HG03196 (cell line): ENCODE measurements around the gene ZNF433.
A peak's percentile ranks its signal among the peaks of the same experiment; 100 is the strongest.
"Not testable (repeated sequence)": the region's sequence is repeated elsewhere in the genome, so short reads cannot be mapped to it uniquely, and the experiment has no call there.

Source experiments
- ATAC-seq: cut with Tn5 transposase; IDR thresholded peaks from one replicate; pipeline ENCODE4 v1.9.1; 2021; ENCODE audit not compliant: unreplicated experiment

ZNF433 gene

GRCh38 chr19:12035220-12036172 is at the start of gene ZNF433:
ZNF433 (minus strand) TSS chr19:12035679; CDS start chr19:12035539, 140 bp downstream.
- peak; percentile 92 for ATAC-seq

GRCh38 chr19:12083336-12083735 is 47.9 kb upstream of the ZNF433 start:
- not testable (repeated sequence) for ATAC-seq

GRCh38 chr19:12077375-12077774 is 41.9 kb upstream of the ZNF433 start:
- no peak for ATAC-seq

GRCh38 chr19:12076331-12076730 is 40.9 kb upstream of the ZNF433 start:
- not testable (repeated sequence) for ATAC-seq

GRCh38 chr19:12075538-12076139 is 40.2 kb upstream of the ZNF433 start:
- no peak for ATAC-seq

- peak; percentile 82 for ATAC-seq
These were observed 29.4 kb upstream of the ZNF433 start, which contains the start of gene ZNF844 for GRCh38 chr19:12064590-12065538. ZNF844 (plus strand) TSS chr19:12064731; CDS start chr19:12064874, 143 bp downstream.

- no peak for ATAC-seq
These were observed 20.3 kb upstream of the ZNF433 start for GRCh38 chr19:12055784-12056183.

- peak; percentile 87 for ATAC-seq
These were observed 17.2 kb upstream of the ZNF433 start, which contains the start of gene ZNF878 for GRCh38 chr19:12052497-12053169. ZNF878 (minus strand) TSS chr19:12052961; CDS start chr19:12052801, 160 bp downstream.

- ATAC-seq: no peak
These were observed 16.6 kb upstream of the ZNF433 start for GRCh38 chr19:12052091-12052496.

GRCh38 chr19:12047868-12048267 is 12.4 kb upstream of the ZNF433 start:
- ATAC-seq: no peak

- ATAC-seq: no peak
These were observed 8.4 kb upstream of the ZNF433 start for GRCh38 chr19:12043752-12044422.

- no peak for ATAC-seq
These were observed 7.4 kb upstream of the ZNF433 start for GRCh38 chr19:12042893-12043292.

- no peak for ATAC-seq
These were observed 859 bp downstream of the ZNF433 start for GRCh38 chr19:12034620-12035019.

GRCh38 chr19:12034198-12034597 is 1.3 kb downstream of the ZNF433 start:
- no peak for ATAC-seq

- ATAC-seq: no peak
These were observed 19.7 kb downstream of the ZNF433 start for GRCh38 chr19:12015753-12016116.

- ATAC-seq: no peak
These were observed 20.3 kb downstream of the ZNF433 start for GRCh38 chr19:12015015-12015752.

- no peak for ATAC-seq
These were observed 35.1 kb downstream of the ZNF433 start for GRCh38 chr19:12000152-12000981.

- no peak for ATAC-seq
These were observed 40.3 kb downstream of the ZNF433 start for GRCh38 chr19:11995174-11995573.
